Epithelial cell of umbilical artery (primary cell): Measurements from ENCODE around the gene EIF4E3. TPM values are rescaled to one million over a fixed set of nuclear protein-coding genes. Genes with fewer than 3 reads are reported as not detected.

Experiments
- total RNA-seq: library from RNA; depleted of rRNA; stranded (reverse); fragments of >200 nt; gene quantifications from 2 replicates; pipeline ENCODE4 v1.2.3, GENCODE V29; 2014

The EIF4E3 gene
- 0.46 and 0.65 TPM in 2 replicates for total RNA-seq

DNA sequence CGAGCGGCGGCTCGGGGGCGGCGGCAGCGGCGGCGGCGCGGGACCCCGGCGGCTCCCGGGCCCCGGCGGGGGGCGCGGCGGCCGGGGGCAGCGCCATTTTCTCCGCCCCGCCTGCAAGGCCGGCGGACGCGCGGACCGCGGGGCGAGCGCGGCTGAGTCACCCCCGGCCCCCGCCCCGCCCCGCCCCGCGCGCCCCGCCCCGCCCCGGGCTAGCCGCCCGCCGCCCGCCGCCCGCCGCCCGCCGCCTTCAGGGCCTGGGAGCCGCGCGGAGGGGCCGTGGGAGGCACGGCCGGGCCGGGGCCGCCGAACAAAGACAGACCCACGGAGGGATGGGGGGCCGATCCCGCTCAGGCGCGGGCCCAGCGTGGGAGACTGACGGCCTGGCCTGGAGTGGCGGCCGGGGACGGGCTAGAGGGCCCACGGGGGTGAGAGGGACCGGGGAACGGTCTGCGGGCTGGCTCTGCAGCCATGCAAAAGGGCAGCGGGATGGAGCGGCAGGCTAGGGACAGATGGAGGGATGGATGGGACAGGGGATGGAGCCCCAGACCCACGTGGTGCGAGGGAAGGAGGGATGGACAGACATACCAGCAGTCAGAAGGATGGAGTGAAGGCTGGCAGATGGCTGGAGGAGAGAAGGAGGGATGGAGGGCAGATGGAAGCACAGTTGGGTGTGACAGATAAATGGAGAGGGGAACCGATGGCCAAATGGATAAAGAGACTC lies at the start of gene EIF4E3:
EIF4E3 (minus strand) TSS at position 132 of the 721 bp plus-strand sequence; CDS start at position 97, 35 bp downstream.

DNA sequence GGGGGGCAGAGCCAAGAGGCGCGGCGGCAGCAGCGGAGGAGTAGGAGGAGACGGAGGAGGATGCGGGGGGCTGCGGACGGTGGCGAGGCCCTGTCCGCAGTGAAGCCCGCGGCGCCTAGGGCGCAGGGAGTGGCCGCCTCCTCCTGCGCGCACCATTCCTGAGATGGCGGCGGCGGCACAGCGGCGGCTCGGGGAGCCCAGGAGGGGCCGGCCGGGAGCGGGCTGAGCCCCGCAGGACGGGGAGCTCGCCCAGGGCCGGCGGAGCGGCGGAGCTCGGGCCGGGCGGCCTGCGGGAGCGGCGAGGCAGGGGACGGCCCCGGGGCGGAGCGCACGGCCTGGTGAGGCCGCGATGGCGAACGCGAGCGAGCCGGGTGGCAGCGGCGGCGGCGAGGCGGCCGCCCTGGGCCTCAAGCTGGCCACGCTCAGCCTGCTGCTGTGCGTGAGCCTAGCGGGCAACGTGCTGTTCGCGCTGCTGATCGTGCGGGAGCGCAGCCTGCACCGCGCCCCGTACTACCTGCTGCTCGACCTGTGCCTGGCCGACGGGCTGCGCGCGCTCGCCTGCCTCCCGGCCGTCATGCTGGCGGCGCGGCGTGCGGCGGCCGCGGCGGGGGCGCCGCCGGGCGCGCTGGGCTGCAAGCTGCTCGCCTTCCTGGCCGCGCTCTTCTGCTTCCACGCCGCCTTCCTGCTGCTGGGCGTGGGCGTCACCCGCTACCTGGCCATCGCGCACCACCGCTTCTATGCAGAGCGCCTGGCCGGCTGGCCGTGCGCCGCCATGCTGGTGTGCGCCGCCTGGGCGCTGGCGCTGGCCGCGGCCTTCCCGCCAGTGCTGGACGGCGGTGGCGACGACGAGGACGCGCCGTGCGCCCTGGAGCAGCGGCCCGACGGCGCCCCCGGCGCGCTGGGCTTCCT lies 28.8 kb upstream of the EIF4E3 start, which contains the start of gene GPR27:
GPR27 (plus strand) TSS at position 155 of the 909 bp plus-strand sequence; CDS start at position 350, 195 bp downstream.

Other genes starting within 250 kb of the EIF4E3 start
- gene FOXP1, start 141.7 kb downstream of the EIF4E3 start, total RNA-seq: 29.2 and 45.1 TPM in 2 replicates
- gene GPR27, start 28.5 kb upstream of the EIF4E3 start, total RNA-seq: under 0.01 TPM in 1 of 2 replicates, not detected in the other
- not detected in 2 replicates for gene PROK2, start 59.7 kb upstream of the EIF4E3 start, total RNA-seq